ENCODE measurements around the gene TBC1D7. TPM values are rescaled to one million over a fixed set of nuclear protein-coding genes. Genes with fewer than 3 reads are reported as not detected.
A peak's percentile ranks its signal among the peaks of the same experiment; 100 is the strongest.
"Not testable (repeated sequence)": the region's sequence is repeated elsewhere in the genome, so short reads cannot be mapped to it uniquely, and the experiment has no call there.

The TBC1D7 gene
- total RNA-seq, 1 experiment from 2014 or later, result 32.1 TPM

DNA sequence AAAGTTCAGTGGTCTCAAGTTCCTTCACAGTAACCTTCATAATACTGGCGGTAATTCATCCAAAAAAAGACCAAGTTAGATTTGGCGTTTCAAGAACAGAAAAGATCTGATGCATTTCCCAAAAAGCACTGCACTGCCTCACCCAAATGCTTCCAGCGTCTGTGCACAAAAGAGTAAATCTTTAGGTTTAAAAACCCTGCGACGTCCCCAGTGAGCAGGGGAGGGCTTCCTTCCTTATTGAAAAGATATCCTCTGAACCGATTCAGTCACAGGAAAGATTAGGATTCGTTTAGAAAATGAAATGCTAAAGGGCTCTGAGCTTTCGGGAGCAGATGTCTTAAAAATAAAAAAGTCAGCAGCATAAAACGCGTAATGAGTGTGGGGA, 654 bp downstream of the TBC1D7 start:
- POLR2A ChIA-PET (ENCODE audit: low non-redundant PET), result no interaction called here
- no TSS peak for BruUV-seq (replicated peaks)
- intact Hi-C loops (cut with micrococcal nuclease; ENCODE audit: unreplicated experiment), result no loop called here

DNA sequence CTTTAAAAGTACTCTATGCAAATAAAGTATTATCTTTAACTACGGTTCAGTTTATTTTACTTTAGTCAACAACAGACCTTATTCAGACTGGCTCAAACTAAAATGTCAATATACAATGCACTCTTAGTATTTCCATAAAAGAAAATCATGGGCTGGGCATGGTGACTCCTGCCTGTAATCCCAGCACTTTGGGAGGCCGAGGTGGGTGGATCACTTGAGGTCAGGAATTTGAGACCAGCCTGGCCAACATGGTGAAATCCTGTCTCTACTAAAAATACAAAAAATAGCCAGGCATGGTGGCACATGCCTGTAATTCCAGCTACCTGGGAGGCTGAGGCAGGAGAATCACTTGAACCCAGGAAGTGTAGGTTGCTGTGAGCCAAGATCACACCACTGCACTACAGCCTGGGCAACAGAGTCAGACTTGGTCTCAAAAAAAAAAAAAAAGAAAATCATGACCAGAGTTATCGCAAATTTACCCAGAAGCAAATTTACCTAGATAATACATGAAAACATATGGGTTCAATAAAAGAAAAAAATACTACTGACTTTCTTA, 2.2 kb downstream of the TBC1D7 start:
- peaks cover 11% of the 10 kb centered on the region for H3K36me3 ChIP-seq (ENCODE audit: insufficient read depth, low read length, poor library complexity, severe bottlenecking)
- H3K9me3 ChIP-seq (ENCODE audit: low read depth, low read length, poor library complexity, severe bottlenecking); H3K27me3 ChIP-seq (replicated peaks; ENCODE audit: insufficient read depth, low read depth, low read length, poor library complexity); DNase-seq (ENCODE audit: low spot score); H3K27ac ChIP-seq (ENCODE audit: low read depth, low read length, poor library complexity, severe bottlenecking); CTCF ChIA-PET; intact Hi-C loops (cut with micrococcal nuclease; ENCODE audit: unreplicated experiment); H3K4me3 ChIP-seq (ENCODE audit: low read depth, low read length, poor library complexity, severe bottlenecking); BruUV-seq (replicated peaks); POLR2A ChIA-PET (ENCODE audit: low non-redundant PET): not testable (repeated sequence)
- peaks cover 18% of the 10 kb centered on the region for H3K4me1 ChIP-seq (ENCODE audit: insufficient read depth, low read length, poor library complexity, severe bottlenecking)

More for the DNA sequence above, 654 bp downstream of the TBC1D7 start:
- CTCF ChIA-PET, result no interaction called here
- peaks cover 18% of the 10 kb centered on the region for H3K4me1 ChIP-seq (ENCODE audit: insufficient read depth, low read length, poor library complexity, severe bottlenecking)
- TF ChIP-seq, protein P1, sequence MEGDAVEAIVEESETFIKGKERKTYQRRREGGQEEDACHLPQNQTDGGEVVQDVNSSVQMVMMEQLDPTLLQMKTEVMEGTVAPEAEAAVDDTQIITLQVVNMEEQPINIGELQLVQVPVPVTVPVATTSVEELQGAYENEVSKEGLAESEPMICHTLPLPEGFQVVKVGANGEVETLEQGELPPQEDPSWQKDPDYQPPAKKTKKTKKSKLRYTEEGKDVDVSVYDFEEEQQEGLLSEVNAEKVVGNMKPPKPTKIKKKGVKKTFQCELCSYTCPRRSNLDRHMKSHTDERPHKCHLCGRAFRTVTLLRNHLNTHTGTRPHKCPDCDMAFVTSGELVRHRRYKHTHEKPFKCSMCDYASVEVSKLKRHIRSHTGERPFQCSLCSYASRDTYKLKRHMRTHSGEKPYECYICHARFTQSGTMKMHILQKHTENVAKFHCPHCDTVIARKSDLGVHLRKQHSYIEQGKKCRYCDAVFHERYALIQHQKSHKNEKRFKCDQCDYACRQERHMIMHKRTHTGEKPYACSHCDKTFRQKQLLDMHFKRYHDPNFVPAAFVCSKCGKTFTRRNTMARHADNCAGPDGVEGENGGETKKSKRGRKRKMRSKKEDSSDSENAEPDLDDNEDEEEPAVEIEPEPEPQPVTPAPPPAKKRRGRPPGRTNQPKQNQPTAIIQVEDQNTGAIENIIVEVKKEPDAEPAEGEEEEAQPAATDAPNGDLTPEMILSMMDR (conservative IDR thresholded peaks at IDR 0.05; ENCODE audit: low read depth, low read length), result no peak
- no peak for TF ChIP-seq EZH2 (IDR thresholded peaks at IDR 0.05; ENCODE audit: borderline replicate concordance, low read depth, low read length, poor library complexity, severe bottlenecking)
- DNase-seq (ENCODE audit: low spot score), result peak; percentile 42
- H3K36me3 ChIP-seq (ENCODE audit: insufficient read depth, low read length, poor library complexity, severe bottlenecking), result peaks cover 11% of the 10 kb centered on the region
- H3K9me3 ChIP-seq (ENCODE audit: low read depth, low read length, poor library complexity, severe bottlenecking), result no peaks in the 10 kb centered on the region
- H3K27ac ChIP-seq (ENCODE audit: low read depth, low read length, poor library complexity, severe bottlenecking), result peak overlapping the region; percentile 86
- no peaks in the 10 kb centered on the region for H3K27me3 ChIP-seq (replicated peaks; ENCODE audit: insufficient read depth, low read depth, low read length, poor library complexity)
- H3K4me3 ChIP-seq (ENCODE audit: low read depth, low read length, poor library complexity, severe bottlenecking), result peak overlapping the region; percentile 82

DNA sequence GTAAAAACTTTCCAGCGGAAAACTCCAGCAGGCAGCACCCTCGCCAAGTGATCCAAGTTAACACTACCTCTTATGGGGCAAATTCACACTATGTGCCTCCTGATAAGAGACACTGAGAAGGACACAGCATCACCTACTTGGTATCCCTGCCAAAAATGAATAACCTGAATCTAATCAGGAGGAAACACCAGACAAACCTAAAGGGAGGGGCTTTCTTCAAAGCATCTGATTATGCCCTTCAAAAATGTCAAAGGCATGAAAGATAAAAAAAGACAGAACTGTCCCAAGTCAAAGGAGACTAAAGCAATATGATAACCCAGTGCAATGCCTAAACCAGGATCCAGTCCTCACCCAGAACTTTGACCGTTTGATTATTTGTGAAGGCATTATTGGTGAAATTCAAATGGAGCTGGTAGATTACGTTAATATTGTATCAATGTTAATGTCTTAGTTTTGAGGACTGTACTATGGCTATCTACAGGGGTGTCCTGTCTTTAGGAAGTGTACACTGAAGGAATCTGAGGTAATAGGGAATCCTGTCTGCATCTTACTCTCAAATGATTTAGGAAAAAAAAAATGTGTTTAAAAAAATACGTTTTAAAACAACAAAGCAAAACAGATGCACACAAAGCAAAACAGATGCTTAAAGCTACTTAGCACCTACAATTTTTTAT, 8.3 kb downstream of the TBC1D7 start:
- TF ChIP-seq, protein P1 (conservative IDR thresholded peaks at IDR 0.05; ENCODE audit: low read depth, low read length), result no peak
- TF ChIP-seq EZH2 (IDR thresholded peaks at IDR 0.05; ENCODE audit: borderline replicate concordance, low read depth, low read length, poor library complexity, severe bottlenecking), result no peak
- H3K27ac ChIP-seq (ENCODE audit: low read depth, low read length, poor library complexity, severe bottlenecking), result no peak overlapping the region
- peaks cover 47% of the 10 kb centered on the region for H3K36me3 ChIP-seq (ENCODE audit: insufficient read depth, low read length, poor library complexity, severe bottlenecking)
- ChIA-PET CTCF (interaction anchor here (0.7 kb wide), 1 partner anchor 238 kb away, joined by 8 read pairs; no protein-coding TSS in a partner anchor), POLR2A (ENCODE audit: low non-redundant PET) (no interaction called here)
- no peak overlapping the region for H3K4me3 ChIP-seq (ENCODE audit: low read depth, low read length, poor library complexity, severe bottlenecking)
- H3K27me3 ChIP-seq (replicated peaks; ENCODE audit: insufficient read depth, low read depth, low read length, poor library complexity), result no peaks in the 10 kb centered on the region
- no TSS peak for BruUV-seq (replicated peaks)
- intact Hi-C loops (cut with micrococcal nuclease; ENCODE audit: unreplicated experiment), result no loop called here
- H3K9me3 ChIP-seq (ENCODE audit: low read depth, low read length, poor library complexity, severe bottlenecking), result no peaks in the 10 kb centered on the region
- no peaks in the 10 kb centered on the region for H3K4me1 ChIP-seq (ENCODE audit: insufficient read depth, low read length, poor library complexity, severe bottlenecking)
- no peak for DNase-seq (ENCODE audit: low spot score)

DNA sequence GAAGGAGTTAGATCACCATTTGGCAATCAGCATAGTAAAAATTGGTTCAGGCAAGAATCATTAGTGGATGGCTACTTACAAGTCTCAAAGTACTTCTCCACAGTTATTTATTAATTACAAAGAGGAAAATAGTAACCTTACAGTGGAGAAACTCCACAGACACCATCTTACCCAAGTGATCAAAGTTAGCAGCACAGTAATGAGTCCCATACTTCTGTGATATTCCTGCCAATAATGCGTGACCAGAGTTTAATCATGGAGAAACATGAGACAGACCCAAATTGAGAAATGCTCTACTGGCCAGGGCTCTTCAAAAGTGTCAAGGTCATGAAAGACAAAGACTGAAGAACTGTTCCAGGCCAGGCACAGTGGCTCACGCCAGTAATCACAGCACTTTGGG, 9.5 kb downstream of the TBC1D7 start:
- H3K36me3 ChIP-seq (ENCODE audit: insufficient read depth, low read length, poor library complexity, severe bottlenecking), result peaks cover 44% of the 10 kb centered on the region
- no peak overlapping the region for H3K27ac ChIP-seq (ENCODE audit: low read depth, low read length, poor library complexity, severe bottlenecking)
- intact Hi-C loops (cut with micrococcal nuclease; ENCODE audit: unreplicated experiment), result no loop called here
- no peak overlapping the region for H3K4me3 ChIP-seq (ENCODE audit: low read depth, low read length, poor library complexity, severe bottlenecking)
- ChIA-PET CTCF (no interaction called here), POLR2A (ENCODE audit: low non-redundant PET) (no interaction called here)
- no peak for DNase-seq (ENCODE audit: low spot score)
- TF ChIP-seq EZH2 (IDR thresholded peaks at IDR 0.05; ENCODE audit: borderline replicate concordance, low read depth, low read length, poor library complexity, severe bottlenecking), result no peak
- TF ChIP-seq, protein P1 (conservative IDR thresholded peaks at IDR 0.05; ENCODE audit: low read depth, low read length), result no peak
- no peaks in the 10 kb centered on the region for H3K4me1 ChIP-seq (ENCODE audit: insufficient read depth, low read length, poor library complexity, severe bottlenecking)
- no peaks in the 10 kb centered on the region for H3K27me3 ChIP-seq (replicated peaks; ENCODE audit: insufficient read depth, low read depth, low read length, poor library complexity)
- no peaks in the 10 kb centered on the region for H3K9me3 ChIP-seq (ENCODE audit: low read depth, low read length, poor library complexity, severe bottlenecking)
- no TSS peak for BruUV-seq (replicated peaks)

Data from A673 (cell line).